Forelimb muscle (tissue), 1 donor: ENCODE results near the gene PRXL2B. TPM values are rescaled to one million over a fixed set of nuclear protein-coding genes. Genes with fewer than 3 reads are reported as not detected.
A peak's percentile ranks its signal among the peaks of the same experiment; 100 is the strongest.

Source experiments
- DNase-seq: peaks from one replicate; pipeline ENCODE4 v3.0.0-alpha.2; 2013; ENCODE audit warnings: low read depth
- polyA plus RNA-seq: library from polyadenylated mRNA; unstranded; fragments of 120-200 nt; gene quantifications from one replicate; pipeline ENCODE4 v1.2.1, GENCODE V29; 2013; ENCODE audit not compliant: insufficient read length

The PRXL2B gene
- polyA plus RNA-seq, 1 donor: 21.4 TPM

DNA sequence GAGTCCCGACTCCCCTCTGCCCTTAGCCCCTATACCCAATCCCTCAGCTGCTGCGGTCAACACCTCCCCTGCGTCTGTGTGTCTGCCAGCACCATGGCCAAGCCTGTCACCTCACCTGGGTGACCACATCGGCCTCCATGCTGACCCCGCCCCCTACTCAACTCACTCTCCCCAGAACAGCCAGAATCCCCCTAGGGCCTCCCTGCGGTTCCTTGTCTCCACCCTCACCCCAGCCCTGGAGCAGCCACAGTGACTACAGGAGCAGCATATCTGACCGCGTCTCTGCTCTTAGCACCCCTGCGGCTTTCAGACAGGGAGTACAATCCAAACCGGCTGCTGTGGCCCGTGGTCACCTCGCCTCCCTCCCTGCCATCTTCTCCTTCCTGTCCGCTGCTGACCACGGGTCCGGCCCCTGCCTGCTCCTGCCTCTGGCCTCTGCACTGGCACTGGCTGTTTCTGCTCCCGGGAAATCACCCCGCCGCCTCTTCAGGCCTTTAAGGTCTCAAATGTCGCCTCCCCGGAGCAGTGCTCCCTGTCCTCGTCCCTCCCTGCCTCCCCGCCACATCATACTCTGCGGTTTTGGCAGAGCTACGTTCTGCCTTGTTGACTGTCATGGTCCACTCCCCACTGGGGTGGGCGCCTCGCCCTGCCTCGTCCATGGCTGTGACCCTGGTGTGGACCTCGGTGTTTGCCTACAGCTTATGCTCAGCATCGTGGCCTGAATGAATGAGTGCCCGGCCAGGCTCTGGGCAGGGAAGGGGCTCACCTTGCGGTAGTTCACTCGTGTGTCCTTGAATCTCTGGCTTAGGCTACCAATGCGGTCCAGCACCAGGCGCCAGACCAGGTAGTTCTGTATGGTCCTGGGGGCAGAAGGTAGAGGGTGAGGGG lies 11.1 kb downstream of the PRXL2B start:
- no peak for DNase-seq

DNA sequence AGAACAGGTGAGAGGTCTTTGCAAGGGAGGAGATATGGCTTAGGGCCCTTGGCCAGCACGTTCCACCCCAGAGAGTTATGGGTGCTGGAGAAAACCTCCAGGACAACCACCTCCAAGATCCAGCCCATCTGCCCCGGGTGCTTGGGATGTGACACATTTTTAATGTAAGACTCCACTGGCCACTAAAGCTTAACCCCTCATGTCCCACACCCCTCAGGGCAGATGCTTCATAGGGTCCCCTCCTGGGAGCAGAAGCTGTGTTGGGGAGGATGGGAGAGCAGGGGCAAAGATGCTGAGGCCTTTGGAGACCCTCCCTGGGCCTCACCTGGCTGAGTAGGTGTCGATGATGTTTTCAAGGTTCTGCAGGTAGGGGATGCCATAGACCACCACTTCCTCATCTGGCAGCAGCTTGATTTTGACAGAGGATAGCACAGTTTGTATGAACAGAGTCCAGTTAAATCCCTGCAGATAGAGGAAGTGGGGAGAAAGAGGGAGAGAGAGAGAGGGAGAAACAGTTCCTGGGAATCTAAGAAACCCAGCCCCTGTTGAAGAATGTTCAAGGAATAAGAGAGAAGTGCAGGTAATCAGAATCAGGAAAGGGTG lies 11.9 kb downstream of the PRXL2B start:
- DNase-seq: no peak

DNA sequence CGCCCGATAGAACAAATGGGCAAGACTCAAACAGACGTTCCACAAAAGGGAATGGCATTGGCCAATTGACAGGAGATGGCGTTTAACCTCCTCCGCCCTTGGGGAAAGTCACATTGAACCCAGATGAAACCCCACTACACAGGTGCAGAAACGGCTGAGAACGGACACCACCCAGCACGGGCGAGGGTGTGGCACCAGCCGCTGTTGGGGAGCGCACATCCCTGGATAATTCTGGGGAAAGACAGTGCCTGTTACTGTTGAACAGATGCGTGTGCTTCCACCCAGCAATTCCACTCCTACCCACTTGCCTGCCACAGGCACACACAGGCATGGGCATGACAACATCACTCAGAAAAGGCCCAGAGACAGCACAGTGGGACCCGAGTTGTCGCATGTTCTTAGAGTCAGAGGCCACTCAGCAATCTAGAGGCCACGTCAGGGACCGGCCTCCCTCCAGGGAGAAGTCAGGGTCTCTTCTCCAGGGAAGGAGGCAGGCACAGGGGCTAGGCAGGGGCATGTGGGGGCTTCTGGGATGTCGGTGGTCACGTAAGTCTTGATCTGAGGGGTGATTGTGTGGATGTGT lies 15.2 kb downstream of the PRXL2B start:
- no peak for DNase-seq

DNA sequence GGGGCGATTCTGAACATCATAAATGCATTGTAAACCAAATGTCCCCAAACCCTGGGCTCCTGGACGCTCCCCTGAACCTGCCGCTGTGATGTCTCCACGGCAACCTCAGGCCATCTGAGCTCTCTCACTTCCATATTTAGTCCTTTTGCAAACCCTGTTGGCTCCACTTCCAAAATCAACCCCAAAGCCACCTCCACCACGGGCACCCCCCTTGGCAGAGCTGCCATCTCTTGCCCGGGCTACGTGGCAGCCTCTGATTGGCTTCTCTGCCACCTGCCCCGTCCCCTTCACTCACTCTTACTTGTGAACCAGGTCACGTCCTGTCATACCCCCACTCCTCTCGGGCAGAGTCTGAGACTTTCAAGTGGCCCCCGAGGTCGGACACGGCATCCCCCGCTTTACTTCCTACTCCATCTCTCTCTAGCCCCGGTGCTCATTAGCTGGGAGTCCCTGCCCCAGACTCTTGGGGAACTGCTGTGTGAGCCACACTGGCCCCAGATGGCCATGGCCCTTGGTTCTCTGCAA lies 15.8 kb downstream of the PRXL2B start:
- no peak for DNase-seq

DNA sequence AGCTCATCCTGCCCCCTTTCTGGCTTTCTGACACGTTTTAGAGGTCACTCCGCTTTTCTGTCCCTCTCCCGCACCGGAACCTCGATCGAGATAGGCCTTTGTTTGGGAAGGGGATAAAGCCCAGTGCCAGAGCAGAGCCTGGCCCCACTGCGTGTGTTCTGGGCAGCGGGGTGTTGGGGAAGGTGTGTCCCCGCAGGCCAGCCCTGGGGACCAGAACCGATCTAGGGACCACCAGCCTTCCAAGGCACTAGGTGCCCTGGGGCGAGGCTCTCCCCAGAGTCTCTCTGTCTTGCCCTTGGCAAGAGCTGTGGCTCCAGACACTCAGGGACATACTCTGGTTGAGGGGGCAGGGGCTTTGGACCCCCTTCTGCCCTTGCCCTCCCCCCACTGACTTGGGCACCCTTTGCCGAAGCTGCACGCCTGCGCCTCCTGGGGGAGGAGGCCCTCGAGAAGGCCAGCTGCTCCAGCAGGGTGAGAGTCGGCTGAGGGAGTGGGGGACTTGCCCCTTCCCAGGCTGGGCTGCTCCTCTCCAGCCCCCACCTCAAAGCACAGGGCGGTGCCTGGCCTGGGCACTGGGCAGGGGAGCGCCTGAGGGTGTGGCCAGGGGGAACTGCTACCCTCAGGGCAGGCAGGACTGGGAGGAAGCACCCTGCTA lies 16.4 kb downstream of the PRXL2B start:
- no peak for DNase-seq

DNA sequence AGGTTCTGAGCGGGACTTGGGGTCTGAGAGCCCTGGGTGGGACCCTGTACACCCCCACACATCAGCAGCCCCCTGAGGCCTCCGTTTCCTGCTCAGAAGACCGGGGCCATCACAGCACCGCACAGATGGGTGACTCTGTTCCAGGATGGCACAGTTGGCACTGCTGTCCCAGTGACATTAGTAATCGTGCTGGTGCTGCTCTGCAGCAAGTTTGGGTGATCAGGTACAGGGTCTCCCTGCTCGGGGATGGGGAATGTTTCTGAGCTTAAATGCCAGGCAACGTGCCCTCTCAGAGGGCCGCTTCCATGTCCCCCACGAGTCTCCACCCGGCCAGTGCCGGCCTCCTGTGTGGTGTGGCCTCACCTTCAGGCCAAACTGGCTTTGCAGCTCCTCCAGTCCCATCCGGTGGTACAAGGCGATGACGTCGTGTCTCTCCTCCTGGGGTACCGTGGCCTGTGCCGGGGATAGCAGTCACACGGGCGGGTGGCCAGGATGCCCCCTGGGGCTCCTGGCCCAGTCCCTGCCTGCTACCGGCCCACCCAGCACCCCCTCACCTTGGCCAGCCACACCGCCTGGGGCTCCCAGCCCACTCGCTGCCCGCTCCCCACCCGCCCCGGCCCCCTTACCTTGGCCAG lies 17.1 kb downstream of the PRXL2B start:
- DNase-seq: no peak

DNA sequence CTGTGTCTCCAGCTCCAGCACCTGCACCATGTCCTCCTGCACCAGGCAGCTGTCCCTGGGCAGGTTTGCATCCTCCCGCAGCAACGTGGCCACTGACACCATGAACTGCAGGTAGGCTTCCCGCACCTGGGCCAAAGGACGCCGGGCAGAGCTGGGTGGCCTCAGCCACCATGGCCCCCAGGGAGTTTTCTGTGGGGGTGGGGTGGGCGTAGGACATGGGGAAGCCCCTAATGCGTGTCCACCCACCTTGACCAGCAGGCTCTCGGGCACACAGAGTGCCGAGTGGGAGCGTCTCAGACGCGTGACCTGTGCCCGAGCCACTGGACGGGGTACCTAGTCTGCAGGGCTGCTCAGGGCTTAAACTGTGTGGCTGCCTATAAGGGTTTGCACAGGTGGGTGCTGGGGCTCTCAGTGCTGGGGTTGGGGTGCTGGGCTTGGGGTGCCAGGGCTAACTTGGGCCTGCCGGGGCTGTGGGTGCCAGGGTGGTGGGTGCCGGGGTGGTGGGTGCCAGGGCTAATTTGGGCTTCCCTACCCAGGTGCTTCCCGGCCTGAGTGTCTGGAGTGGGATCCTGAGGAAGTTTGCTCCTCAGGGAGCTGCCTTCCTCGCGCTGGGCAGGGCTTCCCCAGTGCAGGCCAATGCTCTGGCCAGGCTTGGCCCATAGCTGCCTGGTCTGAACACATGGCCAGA lies 17.7 kb downstream of the PRXL2B start:
- no peak for DNase-seq

DNA sequence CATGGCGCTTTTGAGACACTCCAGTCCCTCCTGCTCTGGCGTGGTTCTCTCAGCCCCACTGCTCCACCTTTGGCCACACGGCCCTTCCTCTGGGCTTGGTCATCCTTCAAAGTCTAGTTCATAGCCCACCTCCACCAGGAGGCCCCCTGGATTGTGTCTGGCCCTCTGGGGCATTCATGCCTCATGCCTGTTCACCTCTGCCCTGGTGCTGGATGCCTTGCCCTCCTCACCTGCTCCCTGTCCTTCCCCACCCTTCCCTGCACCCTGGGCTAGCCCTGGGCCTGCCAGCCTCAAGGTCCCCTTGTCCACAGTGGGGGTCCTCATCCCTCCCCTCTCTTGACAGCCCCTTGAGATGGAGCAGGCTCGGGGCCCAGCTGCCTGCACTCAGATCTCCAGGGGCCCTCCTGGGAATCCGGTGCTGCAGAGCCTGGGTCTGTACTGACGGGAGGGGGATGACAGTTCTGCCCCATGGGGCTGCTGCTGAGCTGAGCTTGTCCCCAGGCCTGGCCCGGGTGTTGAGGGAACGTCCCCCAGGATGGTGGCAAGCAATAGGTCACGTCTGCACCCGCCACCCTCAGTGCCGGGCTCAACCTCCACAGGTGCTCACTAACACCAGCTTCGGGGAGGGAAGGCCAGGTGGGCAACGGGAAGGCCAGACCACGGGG lies 18.4 kb downstream of the PRXL2B start:
- no peak for DNase-seq

DNA sequence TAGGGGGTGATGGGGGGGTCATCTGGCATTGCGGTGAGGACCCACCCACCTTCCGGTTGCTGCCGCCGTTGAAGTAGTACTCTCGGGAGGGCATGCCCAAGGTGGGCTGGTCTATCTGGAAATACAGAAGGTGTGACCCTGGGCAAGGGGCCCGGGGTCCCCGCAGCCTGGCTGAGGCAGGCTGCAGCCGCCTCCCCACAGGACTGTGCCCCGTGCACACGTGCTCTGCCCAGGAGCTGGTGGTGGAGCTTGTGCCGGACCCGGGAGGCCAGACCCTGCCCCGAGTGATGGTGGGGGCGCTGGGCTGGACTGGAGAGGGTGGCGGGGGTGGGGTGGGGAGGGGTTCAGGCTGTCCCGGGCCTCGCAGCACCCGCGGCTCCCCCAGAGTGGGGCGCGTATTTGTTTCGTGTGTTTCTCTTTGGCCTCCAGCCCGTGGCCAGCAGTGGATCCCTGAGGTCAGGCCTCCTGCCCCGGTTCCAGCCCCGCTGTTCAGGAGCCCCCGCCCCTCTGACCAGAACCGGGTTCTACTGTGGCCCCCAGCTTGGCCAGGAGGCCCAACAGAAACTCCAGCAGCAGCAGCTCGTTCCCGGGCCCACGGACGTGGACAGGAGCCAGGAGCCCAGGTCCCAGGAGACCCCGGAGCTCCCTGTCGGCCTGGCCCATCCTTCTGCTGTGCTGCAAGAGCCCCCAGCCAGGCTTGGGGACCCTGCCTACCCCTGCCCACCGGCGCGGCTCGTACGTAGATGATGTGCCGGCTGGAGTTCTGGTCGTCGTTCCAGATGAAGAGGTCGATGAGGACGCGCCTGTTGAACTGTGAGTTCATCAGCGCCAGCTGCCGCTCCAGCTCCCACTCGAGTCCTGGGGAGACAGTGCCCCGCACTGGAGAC lies 19.2 kb downstream of the PRXL2B start:
- DNase-seq: no peak

DNA sequence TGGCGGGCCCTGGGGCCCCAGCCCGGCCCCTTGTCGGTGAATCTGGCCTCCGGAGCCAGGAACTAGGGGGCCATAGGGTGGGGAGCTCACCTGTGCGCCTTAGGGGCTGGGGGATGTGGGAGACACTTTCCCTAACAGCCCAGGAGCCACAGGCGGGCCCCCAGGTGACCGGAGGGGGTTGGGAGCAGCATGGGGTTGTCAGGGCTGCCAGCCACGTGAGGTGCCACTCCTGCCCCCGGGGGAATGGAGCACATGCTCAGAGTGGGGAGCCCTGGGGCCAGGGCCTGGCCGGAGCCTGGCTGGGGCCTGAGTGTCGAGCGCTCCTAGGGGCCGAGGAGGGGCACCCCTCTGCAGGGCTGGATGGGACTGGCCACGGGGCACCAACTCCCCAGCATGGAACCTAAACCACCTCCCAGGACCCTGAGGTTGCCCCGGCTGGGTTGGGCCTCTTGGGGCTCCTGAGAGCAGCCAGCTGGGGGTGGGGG lies 19.9 kb downstream of the PRXL2B start:
- no peak for DNase-seq

DNA sequence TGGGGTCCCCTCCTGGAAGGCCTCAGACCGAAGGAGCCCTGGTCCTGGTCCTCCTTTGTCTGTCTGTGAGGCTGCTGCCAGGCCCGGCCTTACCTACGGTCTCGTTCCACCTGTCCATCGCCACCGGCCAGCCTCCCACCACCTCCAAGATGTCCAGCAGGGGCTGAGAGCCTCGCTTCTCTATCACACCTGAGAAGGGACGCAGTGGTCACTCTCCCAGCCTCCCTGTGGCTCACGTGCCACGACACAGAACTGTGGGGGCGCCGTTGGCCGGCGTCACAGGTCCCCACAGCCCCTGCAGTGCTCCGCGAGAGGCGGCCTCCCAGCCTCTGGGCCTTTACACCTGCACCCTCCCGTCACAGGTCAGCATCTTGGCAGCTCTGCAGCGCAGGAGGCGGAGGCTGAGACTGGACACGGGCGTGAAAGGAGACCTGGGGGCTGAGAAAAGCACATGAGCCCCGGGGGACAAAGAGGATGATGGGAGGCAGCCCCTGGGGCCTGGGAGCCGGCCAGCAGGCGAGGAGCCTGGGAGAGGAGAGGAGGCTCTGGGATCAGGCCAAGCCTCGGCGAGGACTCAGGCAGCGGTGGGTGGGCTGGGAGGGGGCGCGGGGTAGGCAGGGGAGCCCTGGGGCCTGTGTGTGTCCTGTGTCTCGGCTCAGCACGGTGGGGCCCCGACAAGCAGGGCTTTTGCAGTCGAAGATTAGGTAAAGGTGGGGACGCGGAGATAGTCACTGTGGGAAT lies 20.5 kb downstream of the PRXL2B start:
- no peak for DNase-seq

DNA sequence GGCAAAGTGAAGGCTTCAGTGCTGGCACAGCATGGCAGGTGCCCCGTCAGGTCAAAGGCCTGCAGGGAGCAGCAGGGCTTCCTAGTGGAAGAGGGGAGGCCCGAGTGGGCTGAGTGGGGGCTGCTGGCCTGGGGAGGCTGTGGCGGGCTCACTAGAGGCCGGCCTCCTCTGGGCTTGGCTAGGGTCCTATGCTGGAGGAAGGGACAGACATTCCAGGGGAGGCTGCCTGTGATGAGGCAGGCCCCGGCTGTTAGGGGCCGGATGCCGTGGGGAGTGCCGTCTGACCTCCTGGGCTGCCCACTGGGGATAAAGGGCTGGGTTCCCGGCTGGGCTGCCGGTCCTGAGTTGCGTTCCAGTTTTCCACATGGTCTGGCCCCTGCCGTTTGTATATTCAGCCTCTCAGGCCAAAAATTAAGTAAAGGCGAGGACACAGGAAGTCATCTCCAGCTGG lies 21.1 kb downstream of the PRXL2B start:
- DNase-seq: peak; percentile 49

DNA sequence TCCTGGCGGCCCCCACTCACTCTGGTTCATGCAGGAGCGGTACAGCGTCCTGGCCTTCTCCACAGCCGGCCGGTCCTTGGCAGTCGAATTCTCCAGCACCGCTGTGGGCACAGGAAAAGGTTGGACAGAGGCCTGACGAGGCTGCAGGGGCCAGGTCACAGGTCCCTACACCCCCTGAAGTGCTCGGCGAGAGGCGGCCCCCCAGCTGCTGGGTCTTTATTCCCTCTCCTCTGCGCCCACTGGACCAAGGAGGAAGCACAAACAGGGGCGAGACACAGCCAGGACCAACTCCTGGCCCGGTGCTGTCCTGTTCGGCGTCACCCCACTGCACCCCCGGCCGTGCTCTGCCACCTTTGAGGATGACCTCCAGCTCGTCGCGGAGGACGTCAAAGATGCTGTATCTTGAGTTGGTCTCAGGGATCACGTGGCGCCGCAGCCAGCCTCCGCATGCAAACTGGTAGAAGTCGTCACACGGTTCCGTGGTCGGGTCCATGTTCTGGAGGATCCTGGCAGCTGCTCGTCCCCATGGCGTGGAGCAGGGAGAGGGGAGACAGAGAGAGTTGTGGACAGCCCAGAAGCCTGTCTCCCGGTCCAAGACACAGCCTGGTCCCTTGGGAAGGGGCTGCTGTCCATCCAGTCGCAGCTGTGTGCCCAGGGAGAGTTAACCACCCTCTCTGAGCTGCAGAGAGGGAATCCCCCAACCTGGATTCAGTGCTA lies 22.9 kb downstream of the PRXL2B start:
- no peak for DNase-seq

DNA sequence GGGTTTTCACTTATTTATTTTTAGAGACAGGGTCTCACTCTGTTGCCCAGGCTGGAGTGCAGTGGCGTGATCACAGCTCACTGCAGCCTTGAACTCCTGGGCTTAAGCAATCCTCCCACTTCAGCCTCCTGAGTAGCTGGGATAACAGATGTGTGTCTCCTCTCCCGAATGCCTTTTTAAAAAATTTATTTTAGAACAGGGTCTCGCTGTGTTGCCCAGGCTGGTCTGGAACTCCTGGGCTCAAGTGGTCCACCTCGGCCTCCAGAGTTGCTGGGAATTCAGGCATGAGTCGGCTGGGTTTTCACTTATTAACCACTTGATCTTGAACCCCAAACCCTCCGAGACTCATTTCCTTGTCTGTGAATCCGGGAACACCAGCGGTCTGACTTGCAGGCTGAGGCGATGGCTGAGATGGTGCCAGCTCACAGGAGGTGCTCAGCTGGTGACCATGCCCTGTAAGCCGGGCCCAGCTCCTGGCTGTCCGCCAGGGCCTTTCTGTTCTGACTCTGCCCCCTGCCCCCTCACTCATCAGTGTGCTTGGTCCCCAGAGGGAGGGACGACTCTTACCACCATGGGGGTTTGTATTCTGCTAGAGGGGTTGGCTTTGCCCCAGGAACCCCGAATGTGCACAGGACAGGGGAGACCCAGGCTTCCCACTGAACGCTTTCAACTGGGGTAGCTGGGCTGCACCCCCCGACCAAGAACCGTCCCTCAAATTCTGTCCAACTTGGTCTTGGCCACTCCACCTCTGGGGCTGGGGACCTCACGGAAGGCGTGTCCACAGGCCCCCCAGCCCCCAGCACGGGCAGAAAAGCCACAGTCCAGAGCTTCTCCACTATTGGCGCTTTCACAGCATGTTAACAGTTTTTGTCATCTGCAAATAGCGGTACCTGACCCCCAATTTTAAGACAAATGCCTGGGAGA lies 23.7 kb downstream of the PRXL2B start:
- DNase-seq: no peak

DNA sequence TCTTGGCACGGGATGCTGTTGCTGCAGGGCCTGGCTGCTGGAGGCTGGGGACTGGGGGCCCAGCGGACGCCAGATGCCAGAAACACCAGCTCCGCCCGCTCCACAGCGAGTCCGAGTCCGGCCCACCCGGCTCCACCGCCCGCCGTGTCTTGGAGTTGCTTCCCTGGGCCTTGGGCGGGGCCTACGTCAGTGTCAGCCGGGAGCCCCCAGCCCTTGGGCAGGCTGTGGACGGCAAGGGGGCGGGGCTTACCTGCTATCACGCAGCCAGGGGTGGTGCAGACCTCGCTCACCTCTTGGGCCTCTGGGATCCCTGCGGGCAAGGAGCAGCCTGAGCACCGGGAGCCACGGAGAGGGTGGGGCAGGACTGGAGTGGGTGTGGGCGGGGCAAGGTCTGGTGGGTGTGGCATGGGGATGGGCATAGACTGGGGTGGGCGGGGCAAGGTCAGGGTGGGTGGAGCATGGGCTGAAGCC lies 24.5 kb downstream of the PRXL2B start:
- DNase-seq: no peak

DNA sequence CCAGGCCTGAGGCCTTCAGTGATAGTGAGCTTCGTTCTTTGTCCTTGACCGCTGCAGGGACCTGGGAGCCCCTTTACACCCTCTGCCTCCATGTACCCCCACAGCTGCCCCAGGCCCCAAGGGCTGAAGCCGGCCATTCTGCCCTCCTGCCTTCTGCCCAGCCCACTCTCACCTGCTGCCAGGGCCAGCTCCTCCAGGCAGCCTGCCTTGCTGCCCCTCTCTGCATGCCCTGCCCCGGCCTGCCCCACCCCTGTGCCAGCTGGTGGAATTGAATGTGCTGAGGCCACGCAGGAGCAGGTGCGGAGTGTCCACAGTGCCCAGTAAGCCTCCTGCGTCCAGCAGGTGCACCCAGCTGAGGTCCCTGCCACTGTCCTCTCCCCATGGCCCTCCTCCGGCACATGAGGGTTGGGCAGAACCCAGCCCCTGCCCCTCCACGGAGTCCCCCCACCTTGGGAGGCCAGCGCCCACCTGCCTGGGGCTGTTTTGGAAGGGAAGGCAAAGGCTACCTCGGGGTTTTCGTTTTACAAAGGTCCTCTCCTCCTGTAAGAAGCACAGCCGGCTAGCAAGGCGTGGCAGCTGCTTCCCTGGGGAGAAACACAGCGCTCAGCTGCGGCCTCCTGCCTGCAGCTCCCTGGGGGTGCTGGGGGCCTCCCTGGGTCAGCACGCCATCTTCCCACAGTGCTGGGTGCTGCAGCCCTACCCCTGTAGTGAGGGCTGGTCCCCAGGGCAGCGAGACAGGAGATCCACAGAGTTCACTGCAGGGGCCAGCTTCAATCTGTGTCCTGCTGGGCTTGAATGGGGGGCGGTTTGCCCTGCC lies 25.3 kb downstream of the PRXL2B start:
- no peak for DNase-seq
